Tibial nerve (tissue), 3 donors: ENCODE data around the gene BGLAP.

Experiments used
- POLR2A ChIP-seq, 2 donors: fragments of 450-650 bp; IDR thresholded peaks; one replicate each; pipeline ENCODE4 v1.6.1; 2017; ENCODE audit warnings: antibody characterized with exemption in 2 of 2, mild to moderate bottlenecking in 2 of 2, moderate library complexity in 2 of 2
- TF ChIP-seq, protein P1 (sequence below), 5 experiments: fragments of 200-600 bp in 3 of 5; fragments of 450-650 bp in 2 of 5; sonication (generic) in 3 of 5; IDR thresholded peaks; one replicate each; pipeline ENCODE4 v1.5.1; 2016 to 2019; ENCODE audit warnings: antibody characterized with exemption in 5 of 5, mild to moderate bottlenecking in 3 of 5, moderate library complexity in 2 of 5

DNA sequence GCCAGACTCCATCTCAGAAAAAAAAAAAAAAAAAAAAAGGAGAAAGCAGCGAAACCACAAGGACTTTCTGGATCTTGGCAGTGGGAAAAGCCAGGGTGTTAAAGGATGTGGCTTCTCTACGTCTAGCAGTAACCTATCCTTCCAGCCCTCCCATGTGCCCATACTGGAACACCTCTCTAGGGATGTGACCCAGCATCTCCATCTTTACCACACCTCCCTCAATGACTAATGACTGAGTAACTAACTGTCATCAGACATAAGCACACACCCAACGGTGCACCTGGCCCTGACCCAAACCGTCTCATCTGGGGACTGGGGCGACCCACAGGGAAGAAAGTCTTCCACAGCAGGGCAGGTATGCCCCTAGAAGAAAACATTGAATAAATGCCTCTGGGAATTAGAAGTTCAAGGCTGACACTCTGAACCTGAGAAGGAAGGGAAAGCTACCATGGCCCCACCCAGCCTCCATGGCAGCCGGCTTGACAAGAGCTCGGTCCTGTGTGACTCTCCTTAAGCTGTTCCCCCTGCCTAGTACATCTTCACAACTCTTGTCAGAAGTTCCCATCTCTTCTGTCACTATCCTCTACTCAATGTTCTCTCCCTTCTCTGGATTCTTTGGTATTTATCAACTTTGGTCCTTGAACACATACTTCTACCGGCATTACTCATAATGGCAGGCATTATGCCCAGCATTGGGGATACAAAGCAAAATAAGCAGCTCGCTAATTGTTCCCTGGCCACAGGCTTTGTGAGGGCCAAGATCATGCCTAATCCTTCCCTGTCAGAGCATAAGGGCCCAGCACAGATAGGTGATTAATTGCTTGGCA lies 20.7 kb downstream of the BGLAP start:
- TF ChIP-seq POLR2A (IDR thresholded peaks at IDR 0.05) = no peak
- TF ChIP-seq, protein P1, sequence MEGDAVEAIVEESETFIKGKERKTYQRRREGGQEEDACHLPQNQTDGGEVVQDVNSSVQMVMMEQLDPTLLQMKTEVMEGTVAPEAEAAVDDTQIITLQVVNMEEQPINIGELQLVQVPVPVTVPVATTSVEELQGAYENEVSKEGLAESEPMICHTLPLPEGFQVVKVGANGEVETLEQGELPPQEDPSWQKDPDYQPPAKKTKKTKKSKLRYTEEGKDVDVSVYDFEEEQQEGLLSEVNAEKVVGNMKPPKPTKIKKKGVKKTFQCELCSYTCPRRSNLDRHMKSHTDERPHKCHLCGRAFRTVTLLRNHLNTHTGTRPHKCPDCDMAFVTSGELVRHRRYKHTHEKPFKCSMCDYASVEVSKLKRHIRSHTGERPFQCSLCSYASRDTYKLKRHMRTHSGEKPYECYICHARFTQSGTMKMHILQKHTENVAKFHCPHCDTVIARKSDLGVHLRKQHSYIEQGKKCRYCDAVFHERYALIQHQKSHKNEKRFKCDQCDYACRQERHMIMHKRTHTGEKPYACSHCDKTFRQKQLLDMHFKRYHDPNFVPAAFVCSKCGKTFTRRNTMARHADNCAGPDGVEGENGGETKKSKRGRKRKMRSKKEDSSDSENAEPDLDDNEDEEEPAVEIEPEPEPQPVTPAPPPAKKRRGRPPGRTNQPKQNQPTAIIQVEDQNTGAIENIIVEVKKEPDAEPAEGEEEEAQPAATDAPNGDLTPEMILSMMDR (IDR thresholded peaks at IDR 0.05) = no peak
